Measurements from ENCODE around the gene ALDOA. TPM values are rescaled to one million over a fixed set of nuclear protein-coding genes. Genes with fewer than 3 reads are reported as not detected.
"Not testable (repeated sequence)": the region's sequence is repeated elsewhere in the genome, so short reads cannot be mapped to it uniquely, and the experiment has no call there.

The ALDOA gene
- 1,422 TPM for total RNA-seq

GRCh38 chr16:30065102-30065942 is at the start of gene ALDOA:
TSS of gene ALDOA (plus strand) at chr16:30065760. CDS start at chr16:30066898, 1,138 bp downstream.
- peak; percentile 98 for DNase-seq (ENCODE audit: low spot score)

GRCh38 chr16:30016555-30017276 is 48.8 kb upstream of the ALDOA start:
- no peak for DNase-seq (ENCODE audit: low spot score)

- DNase-seq (ENCODE audit: low spot score) = no peak
Observed at GRCh38 chr16:30017277-30017656, 48.3 kb upstream of the ALDOA start.

GRCh38 chr16:30017937-30018336 is 47.6 kb upstream of the ALDOA start:
- not testable (repeated sequence) for DNase-seq (ENCODE audit: low spot score)

GRCh38 chr16:30018731-30019158 is 46.8 kb upstream of the ALDOA start:
- no peak for DNase-seq (ENCODE audit: low spot score)

- DNase-seq (ENCODE audit: low spot score) = no peak
Observed at GRCh38 chr16:30022887-30023286, 42.7 kb upstream of the ALDOA start, which contains the start of gene C16orf92. TSS of gene C16orf92 (plus strand) at chr16:30023198. CDS start at chr16:30023341, 143 bp downstream.

- DNase-seq (ENCODE audit: low spot score) = no peak
Observed at GRCh38 chr16:30023586-30023985, 42.0 kb upstream of the ALDOA start.

- no peak for DNase-seq (ENCODE audit: low spot score)
Observed at GRCh38 chr16:30024451-30024850, 41.1 kb upstream of the ALDOA start.

GRCh38 chr16:30025156-30025555 is 40.4 kb upstream of the ALDOA start:
- DNase-seq (ENCODE audit: low spot score) = no peak

- DNase-seq (ENCODE audit: low spot score) = no peak
Observed at GRCh38 chr16:30025574-30025973, 40.0 kb upstream of the ALDOA start.

- DNase-seq (ENCODE audit: low spot score) = no peak
Observed at GRCh38 chr16:30026449-30026848, 39.1 kb upstream of the ALDOA start.

- DNase-seq (ENCODE audit: low spot score) = no peak
Observed at GRCh38 chr16:30027588-30028437, 37.7 kb upstream of the ALDOA start.

- DNase-seq (ENCODE audit: low spot score) = no peak
Observed at GRCh38 chr16:30028438-30029076, 37.0 kb upstream of the ALDOA start.

- DNase-seq (ENCODE audit: low spot score) = no peak
Observed at GRCh38 chr16:30030011-30030685, 35.4 kb upstream of the ALDOA start.

GRCh38 chr16:30030841-30031413 is 34.6 kb upstream of the ALDOA start, which contains the start of gene TLCD3B:
TSS of gene TLCD3B (minus strand) at chr16:30031271. CDS start at chr16:30030527, 744 bp downstream.
- DNase-seq (ENCODE audit: low spot score) = no peak

GRCh38 chr16:30031477-30031918 is 34.1 kb upstream of the ALDOA start:
- no peak for DNase-seq (ENCODE audit: low spot score)

GRCh38 chr16:30032083-30032819 is 33.3 kb upstream of the ALDOA start:
- peak; percentile 57 for DNase-seq (ENCODE audit: low spot score)

- no peak for DNase-seq (ENCODE audit: low spot score)
Observed at GRCh38 chr16:30033270-30033669, 32.3 kb upstream of the ALDOA start.

GRCh38 chr16:30040221-30040620 is 25.3 kb upstream of the ALDOA start:
- DNase-seq (ENCODE audit: low spot score) = no peak

- not testable (repeated sequence) for DNase-seq (ENCODE audit: low spot score)
Observed at GRCh38 chr16:30040690-30041089, 24.9 kb upstream of the ALDOA start.

All from mucosa of gallbladder (tissue), 1 donor.